GM08714 (cell line): ENCODE measurements around the gene CDHR5.

Experiments
- H3K4me3 ChIP-seq: fragments of 200-500 bp; sonication (Bioruptor generic); 2 replicates; pipeline ENCODE4 v1.5.1; 2014; ENCODE audit warnings: mild to moderate bottlenecking, low read length, inconsistent platforms
- ZNF274 ChIP-seq: IDR thresholded peaks from 2 replicates; pipeline ENCODE4 v1.6.1; 2012; ENCODE audit warnings: mild to moderate bottlenecking, low read depth, low read length

CDHR5 gene

GRCh38 chr11:620201-620600 lies 4.6 kb downstream of the CDHR5 start:
- no peak overlapping the region for H3K4me3 ChIP-seq

DNA sequence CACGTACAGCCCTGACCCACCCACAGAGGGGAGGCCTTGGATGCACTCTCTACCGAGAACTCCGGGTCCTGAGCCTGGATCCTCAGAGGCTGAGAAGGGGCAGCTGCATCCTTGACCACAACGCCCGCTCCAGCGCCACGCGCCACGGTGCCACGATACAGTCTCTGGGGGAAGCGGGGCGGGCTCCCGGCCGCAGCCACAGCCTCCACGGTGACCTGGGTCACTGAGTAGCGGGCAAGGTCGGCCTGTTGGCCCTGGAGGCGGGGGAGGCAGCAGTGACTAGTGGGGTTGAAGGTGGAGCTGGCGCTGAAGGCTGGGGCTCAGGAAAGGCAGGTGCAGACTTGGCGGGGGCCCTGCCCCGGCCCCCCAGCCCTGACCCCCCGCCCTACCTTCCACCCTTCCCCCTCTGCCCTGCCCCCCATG lies 5.1 kb downstream of the CDHR5 start:
- H3K4me3 ChIP-seq: no peak overlapping the region
- no peak for TF ChIP-seq ZNF274

More at GRCh38 chr11:620201-620600, 4.6 kb downstream of the CDHR5 start:
- TF ChIP-seq ZNF274: no peak

GRCh38 chr11:618856-619627 lies 5.7 kb downstream of the CDHR5 start:
- no peak overlapping the region for H3K4me3 ChIP-seq
- TF ChIP-seq ZNF274: no peak

DNA sequence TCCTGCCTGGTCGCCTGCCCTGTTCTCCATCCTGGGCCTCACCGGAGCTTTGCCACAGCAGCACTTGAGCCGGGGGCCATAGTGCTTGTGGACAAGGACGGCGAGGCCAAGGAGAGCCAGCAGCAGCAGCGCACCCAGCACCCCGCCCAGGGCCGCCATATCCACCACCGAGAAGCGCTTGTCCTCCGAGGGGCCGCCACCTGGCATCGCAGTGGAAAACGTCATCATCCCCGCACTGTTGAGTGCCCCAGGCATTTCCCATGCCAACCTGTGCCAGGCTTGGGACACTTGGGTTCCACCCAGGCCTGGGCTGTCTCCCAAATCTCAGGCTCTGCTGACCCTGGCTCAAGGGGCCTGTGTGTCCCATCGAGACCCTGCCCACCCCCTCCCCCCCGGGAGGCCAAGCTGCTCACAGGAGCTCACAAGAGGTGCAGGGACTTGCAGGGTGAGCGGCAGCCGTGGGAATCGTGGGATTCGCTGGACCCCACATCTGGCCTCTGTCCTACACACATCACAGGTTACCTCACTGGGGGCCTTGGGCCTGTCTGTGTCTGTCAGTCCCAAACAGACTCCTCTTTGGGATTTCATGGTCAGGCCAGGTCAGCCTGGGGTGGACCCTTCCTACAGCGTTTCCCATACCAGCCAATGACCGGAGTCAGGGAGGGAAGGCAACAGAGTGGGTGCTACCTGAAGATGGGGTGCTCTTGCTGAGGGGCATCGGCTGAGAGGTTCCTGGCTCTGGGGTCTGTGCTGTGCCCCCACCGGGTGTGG lies 6.7 kb downstream of the CDHR5 start:
- TF ChIP-seq ZNF274: no peak
- H3K4me3 ChIP-seq: no peak overlapping the region

- TF ChIP-seq ZNF274: no peak
- no peak overlapping the region for H3K4me3 ChIP-seq
These were observed 7.4 kb downstream of the CDHR5 start for GRCh38 chr11:617199-617911.

- TF ChIP-seq ZNF274: no peak
- peak overlapping the region; percentile 0; the same call in 1 of the 2 replicates for H3K4me3 ChIP-seq
These were observed 8.2 kb downstream of the CDHR5 start for GRCh38 chr11:616320-617198.

GRCh38 chr11:615504-616319 lies 9.0 kb downstream of the CDHR5 start, which contains the start of gene IRF7:
TSS of gene IRF7 (minus strand) at chr11:615950. CDS start at chr11:615364, 586 bp downstream.
- TF ChIP-seq ZNF274: no peak

GRCh38 chr11:614623-615503 lies 9.9 kb downstream of the CDHR5 start:
- H3K4me3 ChIP-seq: peak overlapping the region; percentile 95
- no peak for TF ChIP-seq ZNF274

More at GRCh38 chr11:615504-616319, 9.0 kb downstream of the CDHR5 start, which contains the start of gene IRF7:
- peak within 1 kb of the TSS; percentile 95 for H3K4me3 ChIP-seq

DNA sequence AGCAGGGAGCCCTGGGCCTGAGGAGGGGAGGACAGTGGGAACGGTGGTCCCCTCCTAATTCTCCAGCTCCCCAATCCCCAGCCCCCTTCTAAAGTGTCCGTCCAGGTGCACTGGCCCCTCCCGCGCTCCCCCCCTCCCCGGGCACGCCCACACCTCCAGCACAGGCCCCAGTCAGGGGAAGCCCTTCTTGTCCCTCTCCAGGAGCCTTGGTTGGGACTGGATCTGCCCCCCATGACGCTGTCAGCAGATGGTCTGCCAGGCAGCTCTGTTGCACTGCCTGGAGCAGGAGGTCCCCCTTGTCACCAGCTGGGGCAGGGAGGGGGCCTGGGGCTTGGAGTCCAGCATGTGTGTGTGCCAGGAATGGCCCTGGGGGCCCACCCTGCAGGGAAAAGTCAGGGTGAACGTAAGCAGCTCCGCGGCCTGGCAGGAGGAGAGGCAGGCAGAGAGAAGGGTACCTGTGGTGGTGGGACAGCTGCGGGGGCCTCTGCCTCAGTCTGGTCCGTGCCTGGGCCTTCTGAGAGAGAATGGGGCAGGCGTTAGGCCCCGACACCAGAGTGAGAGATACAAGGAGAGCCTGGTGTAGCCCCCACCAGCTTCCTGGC lies 10.6 kb downstream of the CDHR5 start:
- peak overlapping the region; percentile 95; the same call in 1 of the 2 replicates for H3K4me3 ChIP-seq
- no peak for TF ChIP-seq ZNF274

- no peak for TF ChIP-seq ZNF274
- H3K4me3 ChIP-seq: peak overlapping the region; percentile 95; the same call in 1 of the 2 replicates
These were observed 11.3 kb downstream of the CDHR5 start for GRCh38 chr11:613369-613968.

DNA sequence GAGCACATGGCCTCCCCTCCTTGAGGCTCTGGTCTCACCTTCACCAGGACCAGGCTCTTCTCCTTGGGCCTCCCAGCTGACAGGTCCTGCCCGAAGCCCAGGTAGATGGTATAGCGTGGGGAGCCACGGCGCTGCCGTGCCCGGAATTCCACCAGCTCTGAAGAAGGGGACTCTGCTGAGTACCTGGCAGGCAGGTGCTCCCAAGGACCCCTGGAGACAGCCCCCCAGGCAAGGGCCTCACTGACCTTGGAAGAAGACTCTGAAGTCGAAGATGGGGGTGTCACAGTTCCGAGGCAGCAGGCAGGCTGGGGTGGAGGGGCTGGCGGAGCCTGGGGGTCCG lies 11.8 kb downstream of the CDHR5 start:
- no peak overlapping the region for H3K4me3 ChIP-seq
- no peak for TF ChIP-seq ZNF274
